GM21360 (cell line): Measurements from ENCODE around the gene DUSP28.

Experiments
- ATAC-seq: cut with Tn5 transposase; IDR thresholded peaks from one replicate; pipeline ENCODE4 v1.9.1; 2021; ENCODE audit warnings: mild to moderate bottlenecking, moderate library complexity; ENCODE audit not compliant: unreplicated experiment

DUSP28 gene

DNA sequence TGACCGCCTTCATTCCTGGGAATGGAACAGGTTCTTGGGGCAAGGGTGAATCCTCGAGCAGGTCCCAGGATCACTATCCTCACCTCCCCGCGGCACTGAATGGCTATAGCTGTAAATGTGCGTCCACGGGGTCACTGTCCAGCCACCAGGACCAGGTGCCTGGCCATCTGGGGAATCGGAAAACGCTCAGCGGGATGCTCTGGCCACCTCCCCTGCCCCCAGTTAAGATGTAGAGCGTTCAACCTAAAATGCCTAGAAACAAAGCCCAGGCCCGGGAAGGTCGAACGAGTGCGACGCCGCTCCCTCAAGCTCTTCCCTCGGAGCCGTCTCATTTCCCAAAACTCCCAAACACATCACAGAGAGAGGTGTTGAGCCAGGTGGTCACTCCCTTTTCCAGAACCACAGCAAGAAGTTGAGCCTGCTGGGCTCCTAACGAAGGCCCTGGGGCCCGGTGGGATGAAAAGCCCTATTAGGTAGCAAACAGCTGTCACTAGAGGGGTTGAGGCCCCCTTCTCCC lies 25.6 kb downstream of the DUSP28 start:
- ATAC-seq: no peak

DNA sequence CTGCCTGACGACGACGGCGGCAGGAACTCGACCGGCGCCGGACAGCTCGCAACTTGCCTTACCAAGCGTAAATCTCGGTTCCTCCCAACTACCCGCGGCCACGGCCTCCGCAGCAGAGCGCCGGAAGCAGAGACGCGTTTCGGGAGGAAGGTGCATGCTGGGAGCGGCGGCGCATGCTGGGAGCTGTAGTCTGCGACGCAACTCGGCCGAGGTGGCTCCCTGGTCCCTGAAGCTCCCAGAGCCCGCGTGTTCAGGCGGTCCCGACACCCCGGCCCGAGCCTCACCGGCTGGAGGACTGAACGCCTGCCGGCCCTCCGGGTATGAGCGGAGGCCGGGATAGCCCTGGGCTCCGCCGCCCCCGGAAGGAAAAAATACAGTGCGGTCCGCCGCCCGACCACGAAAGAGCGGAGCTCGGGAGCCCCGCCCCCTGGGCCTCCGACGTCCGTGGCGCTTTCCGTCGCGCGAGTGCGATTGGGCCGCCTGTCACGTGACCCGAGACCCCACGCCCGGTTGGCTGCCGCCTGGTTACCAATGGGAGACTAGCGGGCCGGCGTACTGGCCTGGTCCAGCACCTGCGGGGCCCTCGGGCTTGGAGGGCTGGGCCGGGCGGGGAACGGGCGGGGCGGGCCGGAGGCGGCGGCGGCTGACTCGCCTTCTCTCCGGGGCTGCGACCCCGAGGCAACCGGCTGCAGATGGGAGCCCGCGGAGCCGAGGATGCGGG lies 26.2 kb downstream of the DUSP28 start, which contains the start of gene CAPN10:
CAPN10 (plus strand) TSS at position 537 of the 721 bp plus-strand sequence; CDS start at position 715, 178 bp downstream.
- peak; percentile 53 for ATAC-seq

DNA sequence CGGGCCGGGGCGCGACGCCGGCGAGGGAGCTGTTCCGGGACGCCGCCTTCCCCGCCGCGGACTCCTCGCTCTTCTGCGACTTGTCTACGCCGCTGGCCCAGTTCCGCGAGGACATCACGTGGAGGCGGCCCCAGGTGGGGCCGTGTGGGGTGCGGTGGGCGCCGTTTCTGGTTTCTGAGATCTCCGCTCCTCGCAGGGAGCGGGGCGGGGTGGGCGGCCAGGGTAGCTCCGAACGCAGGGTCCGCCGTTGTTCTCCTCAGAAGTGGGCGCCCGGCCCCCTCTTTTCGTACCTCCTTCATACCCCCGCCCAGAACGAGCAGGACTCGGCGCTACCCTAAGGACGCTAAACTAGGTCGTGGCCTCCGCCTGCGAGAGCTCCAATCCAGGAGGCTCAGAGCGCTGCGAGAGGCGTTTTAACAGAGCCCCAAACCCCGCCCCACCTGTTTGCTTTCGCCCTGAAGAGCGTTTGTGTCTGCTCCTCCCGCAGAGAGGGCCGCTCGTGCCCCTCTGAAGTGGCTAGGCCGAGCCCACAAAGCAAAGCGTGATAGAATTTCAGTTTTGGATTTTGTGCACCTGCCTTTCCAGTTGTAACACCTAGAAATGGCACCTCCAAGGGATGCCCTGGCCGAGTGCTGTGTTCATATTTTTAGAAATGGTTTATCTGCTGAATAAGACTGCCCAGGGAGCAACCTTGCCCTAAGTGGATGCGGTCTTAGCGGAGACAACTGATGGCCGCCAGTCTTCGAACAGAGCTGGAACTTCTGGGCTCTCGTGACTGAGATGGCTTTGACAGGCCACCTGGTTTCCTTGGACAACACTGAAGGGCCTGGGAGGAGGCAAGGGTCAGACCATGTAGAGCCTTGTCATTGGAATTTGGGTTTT lies 27.0 kb downstream of the DUSP28 start:
- ATAC-seq: peak; percentile 4

DNA sequence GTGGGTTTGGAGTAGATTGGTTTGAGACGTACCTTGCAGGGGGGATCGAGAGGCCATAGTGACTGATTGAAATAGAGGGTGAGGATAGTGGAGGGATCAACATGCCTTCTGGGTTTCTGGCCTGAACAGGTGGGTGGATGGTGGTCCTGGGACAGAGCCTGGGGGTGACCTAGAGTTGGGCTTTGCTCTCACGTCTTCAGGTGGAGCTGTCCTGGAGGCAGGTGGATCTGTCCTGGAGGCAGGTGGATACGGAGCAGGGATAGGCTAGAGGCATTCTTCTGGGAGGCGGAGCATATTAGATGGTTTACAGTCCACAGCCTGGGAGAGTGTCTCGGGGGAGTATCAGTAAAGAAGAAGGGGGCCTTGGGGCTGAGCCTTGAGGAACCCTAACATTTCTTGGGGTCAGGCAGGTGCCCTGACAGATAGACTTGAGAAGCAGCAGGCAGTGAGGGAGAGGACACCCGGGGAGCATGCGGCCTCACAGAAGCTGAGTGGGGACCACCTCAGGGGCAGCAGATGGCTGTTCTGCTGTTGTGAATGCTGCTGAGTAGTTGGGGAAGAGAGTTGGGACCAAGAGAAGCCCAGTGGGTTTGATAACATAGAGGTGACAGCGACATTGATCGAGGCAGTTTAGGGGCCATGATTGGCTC lies 28.0 kb downstream of the DUSP28 start:
- ATAC-seq: no peak

DNA sequence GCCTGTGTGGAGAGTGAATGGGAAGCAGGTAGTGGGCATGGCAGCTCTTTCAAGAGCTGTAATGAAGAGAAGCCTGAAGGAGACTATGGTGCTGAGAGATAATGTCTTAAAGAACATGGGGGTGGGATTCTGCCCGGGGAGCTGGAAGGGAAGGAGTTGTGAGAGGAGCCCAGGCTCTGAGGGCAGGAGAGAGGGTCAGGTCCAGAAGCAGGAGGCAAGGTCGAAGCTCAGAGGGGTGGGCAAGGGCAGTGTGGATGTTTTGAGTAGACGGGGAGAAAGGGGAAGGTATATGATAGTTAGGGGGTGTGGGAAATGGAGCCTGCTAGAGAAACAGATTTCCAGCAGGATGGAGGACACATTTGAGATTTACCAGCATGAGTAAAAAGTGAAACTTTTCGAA lies 28.5 kb downstream of the DUSP28 start:
- ATAC-seq: no peak

DNA sequence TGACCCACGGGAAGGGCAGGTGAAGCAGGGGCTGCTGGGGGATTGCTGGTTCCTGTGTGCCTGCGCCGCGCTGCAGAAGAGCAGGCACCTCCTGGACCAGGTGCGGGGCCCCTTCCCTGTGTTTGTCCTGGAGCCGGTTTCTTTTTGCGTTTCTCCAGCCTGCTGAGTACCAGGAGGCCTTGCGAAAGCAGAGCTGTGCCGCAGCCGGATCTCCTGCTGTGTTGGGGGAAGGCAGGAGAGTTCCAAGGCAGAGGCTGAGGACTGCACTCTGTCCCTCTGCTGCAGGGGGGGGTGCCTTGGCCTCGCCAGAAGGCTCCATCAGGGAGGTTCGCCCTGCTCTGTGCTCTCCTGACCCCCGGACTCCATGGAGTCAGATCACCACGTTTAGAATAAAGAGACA lies 29.2 kb downstream of the DUSP28 start:
- ATAC-seq: no peak

DNA sequence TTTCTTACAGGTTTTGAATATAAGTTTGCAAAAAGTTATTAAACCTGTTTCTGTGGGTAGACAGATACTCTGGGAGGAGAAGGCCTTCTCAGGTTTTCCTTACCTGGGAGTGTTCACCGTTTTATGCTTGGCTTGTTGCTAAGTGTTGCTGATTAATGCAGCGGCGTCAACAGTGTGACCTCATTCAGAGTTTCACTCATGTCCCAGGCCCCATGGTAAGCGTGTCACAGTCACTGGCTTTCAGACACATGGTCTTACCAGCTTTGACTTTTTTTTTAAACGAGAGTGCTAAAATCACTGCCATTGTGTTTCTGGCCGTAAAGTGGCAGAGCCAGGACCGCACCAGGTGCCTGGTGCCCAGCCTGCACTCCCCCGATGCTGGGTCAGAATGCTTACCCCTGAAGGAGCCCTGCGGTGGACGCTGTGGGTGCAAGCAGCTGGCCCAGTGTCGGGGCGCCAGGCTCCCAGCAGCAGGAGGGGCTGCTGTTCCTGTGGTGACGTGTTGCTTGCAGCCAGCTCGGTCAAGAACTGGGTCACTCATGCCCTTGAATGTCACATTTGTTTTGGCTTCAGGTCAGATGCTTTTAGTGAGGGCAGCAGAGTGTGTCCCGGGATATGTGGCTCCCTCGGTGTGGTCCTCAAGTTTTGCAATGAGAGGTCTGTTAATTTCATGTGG lies 29.8 kb downstream of the DUSP28 start:
- no peak for ATAC-seq

DNA sequence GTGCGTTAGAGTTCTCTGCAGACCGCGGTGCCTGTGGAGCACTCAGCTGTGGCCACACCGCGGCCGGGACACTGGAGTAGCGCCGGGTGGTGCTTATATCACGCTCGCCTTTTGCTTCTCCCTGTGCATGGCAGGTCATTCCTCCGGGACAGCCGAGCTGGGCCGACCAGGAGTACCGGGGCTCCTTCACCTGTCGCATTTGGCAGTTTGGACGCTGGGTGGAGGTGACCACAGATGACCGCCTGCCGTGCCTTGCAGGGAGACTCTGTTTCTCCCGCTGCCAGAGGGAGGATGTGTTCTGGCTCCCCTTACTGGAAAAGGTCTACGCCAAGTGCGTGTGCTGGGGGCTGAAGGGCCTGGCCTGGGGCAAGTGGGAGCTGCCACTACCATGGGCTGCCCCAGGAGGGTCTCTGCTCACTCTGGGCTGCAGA lies 30.5 kb downstream of the DUSP28 start:
- ATAC-seq: no peak

DNA sequence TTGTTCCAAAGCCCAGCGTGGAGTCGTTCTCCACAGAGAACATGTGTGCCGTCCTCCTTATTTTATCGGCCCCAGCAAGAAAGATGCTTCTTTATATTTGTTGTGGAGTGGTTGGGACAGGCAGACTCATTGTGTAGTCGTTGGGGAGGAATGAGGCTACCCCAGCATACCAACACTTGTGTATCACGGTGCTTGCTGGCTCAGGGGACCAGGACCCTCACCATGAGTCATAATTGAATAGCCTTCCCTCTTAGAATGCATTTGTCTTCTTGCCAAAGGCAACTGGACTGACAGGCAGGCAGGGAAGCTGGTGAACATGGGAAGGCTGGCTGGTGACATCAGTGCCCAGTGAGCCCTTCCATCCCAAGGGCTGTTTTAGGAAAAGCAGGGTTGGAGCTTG lies 31.1 kb downstream of the DUSP28 start:
- no peak for ATAC-seq

DNA sequence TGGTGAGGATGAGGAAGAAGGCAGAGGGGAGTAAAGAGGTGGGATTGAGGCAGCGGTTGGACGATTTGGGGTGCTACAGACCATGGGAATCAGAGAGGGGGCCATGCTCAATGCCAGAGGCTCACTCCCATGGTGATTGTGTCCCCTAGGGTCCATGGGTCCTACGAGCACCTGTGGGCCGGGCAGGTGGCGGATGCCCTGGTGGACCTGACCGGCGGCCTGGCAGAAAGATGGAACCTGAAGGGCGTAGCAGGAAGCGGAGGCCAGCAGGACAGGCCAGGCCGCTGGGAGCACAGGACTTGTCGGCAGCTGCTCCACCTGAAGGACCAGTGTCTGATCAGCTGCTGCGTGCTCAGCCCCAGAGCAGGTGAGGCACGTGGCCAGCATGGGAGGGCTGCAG lies 31.6 kb downstream of the DUSP28 start:
- no peak for ATAC-seq

DNA sequence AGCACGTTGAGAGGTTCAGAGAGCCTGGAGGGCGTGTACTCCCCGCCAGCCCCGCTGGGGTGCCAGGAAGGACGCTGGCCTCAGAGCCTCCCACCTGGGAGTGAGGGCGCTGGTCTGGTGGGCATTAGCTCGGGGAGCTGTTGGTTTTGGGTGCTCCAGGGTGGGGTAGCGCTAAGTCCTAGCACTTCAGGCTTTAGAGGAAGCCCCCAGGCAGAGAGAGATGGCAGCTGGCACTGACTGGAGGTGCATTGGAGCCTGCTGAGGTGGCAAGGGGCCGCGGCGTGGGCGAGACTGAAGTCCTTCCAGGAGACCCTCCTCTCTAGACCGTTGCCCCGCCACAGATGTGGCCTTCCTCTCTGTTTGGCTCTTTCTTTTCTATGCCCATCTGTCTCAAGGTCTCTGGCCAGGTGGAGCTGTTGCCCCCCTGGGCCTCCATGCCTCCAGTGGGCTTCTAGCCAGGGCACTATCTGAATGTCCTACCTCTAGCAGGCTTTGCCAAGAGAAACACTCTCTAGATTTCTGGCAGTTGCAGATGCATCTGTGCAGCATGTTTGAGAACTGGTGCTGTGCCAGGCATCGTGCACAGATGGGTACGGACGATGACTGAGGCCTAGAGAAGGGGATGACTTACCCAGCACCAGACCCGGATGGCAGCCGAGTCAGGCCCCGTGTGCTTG lies 33.0 kb downstream of the DUSP28 start:
- ATAC-seq: no peak

DNA sequence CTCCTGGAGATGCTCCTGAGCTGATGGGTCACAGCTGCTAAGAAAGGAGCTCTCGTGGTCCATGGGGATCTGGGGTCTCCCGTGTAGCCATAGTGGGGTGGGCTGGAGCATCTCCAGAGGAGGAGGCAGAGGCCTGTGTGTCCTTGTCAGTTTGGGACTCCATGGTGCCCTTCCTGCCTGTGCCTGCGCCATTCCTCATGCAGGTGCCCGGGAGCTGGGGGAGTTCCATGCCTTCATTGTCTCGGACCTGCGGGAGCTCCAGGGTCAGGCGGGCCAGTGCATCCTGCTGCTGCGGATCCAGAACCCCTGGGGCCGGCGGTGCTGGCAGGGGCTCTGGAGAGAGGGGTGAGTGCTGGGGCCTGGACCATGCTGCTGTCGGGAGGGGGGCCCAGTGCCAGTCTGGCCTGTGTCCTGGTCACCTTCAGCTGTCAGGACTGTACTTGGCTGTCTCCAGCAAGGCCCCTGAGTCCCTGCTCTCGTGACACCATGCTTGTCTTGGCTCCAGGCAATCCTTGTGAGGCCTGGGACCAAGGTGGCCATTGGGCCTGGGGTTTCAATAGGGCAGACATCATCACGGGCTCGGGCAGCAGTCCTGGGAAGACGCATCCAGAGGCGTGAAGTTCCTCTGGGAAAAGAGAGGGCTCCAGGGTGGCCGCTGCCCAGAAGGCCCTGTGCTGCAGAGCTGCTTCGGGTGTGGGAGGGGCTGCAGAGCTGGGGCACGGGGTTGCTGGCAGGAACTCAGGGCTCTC lies 33.7 kb downstream of the DUSP28 start:
- ATAC-seq: no peak

DNA sequence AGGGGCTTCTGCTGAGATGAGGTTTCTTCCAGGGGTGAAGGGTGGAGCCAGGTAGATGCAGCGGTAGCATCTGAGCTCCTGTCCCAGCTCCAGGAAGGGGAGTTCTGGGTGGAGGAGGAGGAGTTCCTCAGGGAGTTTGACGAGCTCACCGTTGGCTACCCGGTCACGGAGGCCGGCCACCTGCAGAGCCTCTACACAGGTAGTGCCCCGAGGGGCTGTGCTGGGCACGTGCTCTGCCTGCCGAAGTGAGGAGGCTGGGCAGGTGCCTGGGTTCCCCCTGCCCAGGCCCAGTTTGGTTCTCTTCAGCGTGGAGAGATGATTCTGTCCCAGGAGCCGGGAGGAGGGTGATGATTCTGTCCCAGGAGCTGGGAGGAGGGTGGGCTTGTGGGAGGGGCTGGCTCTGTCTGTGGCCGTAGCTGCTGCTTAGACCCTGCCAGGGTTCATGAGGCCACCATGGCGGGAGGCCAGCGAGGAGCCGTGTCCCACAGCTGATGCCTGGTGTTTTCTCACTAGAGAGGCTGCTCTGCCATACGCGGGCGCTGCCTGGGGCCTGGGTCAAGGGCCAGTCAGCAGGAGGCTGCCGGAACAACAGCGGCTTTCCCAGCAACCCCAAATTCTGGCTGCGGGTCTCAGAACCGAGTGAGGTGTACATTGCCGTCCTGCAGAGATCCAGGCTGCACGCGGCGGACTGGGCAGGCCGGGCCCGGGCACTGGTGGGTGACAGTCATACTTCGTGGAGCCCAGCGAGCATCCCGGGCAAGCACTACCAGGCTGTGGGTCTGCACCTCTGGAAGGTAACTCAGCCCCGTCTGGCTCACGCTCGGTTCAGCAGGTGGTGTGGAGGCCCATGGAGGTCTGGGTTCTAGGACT lies 34.6 kb downstream of the DUSP28 start:
- ATAC-seq: no peak

DNA sequence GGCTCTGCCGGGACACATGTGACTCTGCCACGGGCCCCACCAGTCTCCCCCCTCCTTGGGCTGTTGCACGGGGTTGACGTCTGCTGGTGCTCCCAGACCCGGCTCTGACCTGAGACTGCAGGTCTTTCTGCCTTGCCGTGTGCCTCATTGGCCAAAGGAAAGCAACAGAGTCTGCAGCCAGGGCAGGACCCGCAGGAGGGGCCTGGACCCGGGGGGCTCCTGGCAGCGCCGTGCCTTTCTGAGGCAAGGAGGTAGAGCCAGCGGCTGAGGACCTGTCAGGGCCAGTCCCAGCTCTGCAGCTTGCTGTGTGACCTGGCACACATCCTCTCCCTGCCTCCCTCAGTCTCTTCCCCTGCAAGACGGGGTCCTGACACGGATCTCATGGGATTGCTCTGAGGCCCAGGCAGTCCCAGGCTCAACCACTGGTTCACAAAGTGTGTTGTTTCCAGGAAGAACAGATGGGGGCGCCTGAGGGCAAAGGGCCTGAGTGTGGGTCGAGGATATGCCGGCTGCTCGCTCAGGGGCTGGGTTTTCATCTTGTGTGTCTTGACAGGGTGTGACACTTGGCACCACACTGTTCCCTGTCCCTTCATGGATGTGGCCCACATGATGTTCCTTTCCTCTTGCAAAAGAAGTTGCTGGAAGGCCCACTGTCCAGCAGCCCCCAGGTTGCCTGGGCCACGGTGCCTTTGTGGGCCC lies 35.4 kb downstream of the DUSP28 start:
- ATAC-seq: no peak

DNA sequence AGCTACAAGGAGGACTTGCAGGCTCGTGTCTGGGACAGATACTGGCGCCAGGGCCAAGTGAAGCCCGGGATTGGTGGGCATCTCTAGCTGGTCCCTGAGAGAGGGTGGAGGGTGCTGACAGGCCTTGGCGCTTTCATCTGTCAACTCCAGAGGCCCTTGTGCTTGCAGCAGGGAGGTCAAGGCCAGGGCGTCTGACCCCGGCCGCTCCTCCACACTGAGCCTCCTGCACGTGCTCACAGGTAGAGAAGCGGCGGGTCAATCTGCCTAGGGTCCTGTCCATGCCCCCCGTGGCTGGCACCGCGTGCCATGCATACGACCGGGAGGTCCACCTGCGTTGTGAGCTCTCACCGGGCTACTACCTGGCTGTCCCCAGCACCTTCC lies 35.9 kb downstream of the DUSP28 start:
- ATAC-seq: no peak

DNA sequence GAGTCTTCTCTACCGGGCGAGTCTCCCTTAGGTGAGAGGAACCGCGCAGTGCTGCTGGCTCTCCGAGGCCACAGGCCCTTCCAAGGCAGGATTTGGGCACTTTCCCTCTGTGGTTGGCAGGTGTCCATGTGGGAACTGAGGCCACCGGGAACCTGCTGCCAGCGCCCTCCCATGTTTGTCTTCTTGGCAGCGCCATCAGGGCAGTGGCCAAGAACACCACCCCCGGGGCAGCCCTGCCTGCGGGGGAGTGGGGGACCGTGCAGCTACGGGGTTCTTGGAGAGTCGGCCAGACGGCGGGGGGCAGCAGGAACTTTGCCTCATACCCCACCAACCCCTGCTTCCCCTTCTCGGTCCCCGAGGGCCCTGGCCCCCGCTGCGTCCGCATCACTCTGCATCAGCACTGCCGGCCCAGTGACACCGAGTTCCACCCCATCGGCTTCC lies 36.4 kb downstream of the DUSP28 start:
- no peak for ATAC-seq

DNA sequence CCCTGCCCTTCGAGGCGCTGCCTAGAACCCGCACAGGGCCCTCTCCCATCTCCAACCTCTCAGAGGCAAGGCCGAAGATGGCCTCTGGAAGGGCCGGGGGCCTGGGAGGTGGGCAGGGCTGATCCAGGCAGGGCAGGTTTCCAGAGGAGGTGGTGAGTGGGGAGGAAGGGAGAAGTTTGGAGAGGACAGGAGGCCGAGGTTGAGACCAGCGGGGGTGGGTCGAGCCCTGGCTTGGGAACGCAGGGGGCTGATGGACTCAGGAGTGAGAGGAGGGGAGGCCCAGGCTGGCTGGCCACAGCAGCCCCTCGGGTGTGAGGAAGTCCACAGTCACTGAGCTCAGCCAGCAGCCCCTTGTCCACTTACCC lies 36.9 kb downstream of the DUSP28 start:
- no peak for ATAC-seq
